Measurements from ENCODE around the gene IGDCC3. TPM values are rescaled to one million over a fixed set of nuclear protein-coding genes. Genes with fewer than 3 reads are reported as not detected.

The IGDCC3 gene
- total and polyA plus RNA-seq, 10 of the 15 experiments (the other 5 are each of a cell fraction or from before 2014, with no cell fraction given) = 0.10 to 0.20 (median 0.15) TPM; not detected in 7

DNA sequence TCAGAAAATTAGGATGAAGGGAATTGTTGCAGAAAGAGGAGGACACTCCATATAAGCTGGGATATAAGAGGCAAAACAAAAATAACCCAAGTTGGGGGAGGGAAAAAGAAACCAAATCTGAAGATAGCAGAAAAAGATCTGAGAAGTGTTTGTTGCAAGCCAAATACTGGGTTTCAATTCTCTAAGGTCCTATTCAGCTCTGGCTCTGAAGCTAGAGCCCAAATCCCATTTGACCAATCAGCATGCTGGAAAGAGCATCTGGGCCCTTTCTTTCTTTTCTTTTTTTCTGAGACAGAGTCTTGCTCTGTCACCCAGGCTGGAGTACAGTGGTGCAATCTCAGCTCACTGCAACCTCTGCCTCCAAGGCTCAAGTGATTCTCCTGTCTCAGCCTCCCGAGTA lies 17.3 kb downstream of the IGDCC3 start:
- Histone ChIP-seq H3K4me3 (no peak overlapping the region), H3K27ac (ENCODE audit: control insufficient read depth, insufficient read depth) (no peak overlapping the region), H2AFZ (ENCODE audit: control insufficient read depth, low read depth, low read length) (no peak overlapping the region), H3K79me2 (ENCODE audit: control insufficient read depth, insufficient read depth, low read length) (no peaks in the 10 kb centered on the region), H4K20me1 (ENCODE audit: control insufficient read depth, insufficient read depth) (no peaks in the 10 kb centered on the region), H3K9me3 (replicated peaks; ENCODE audit: control insufficient read depth, insufficient read depth, low read length) (no peaks in the 10 kb centered on the region), H3K9ac (ENCODE audit: control insufficient read depth, insufficient read depth, low read length) (no peak overlapping the region), H3K4me2 (ENCODE audit: control insufficient read depth, insufficient read depth) (no peak overlapping the region), H3K4me1 (ENCODE audit: control insufficient read depth, insufficient read depth, low read length) (no peaks in the 10 kb centered on the region), H3K36me3 (ENCODE audit: control insufficient read depth in 2 of 2, insufficient read depth in 2 of 2, low read length in 1 of 2) (no peaks in the 10 kb centered on the region), H3K27me3 (replicated peaks in 1 of 2; ENCODE audit: control insufficient read depth in 2 of 2, insufficient read depth in 2 of 2, low read length in 1 of 2) (peaks cover 8 to 9% of the 10 kb centered on the region in 2 experiments; a peak in 3 of 4 replicates)
- CTCF ChIA-PET = interaction anchor here (1.0 to 1.1 kb wide), 2 partner anchors 25 to 42 kb away, joined by 3 to 4 read pairs; no protein-coding TSS in a partner anchor
- RAD21 ChIA-PET (ENCODE audit: unreplicated experiment) = no interaction called here
- BruUV-seq (replicated peaks) = no TSS peak
- no peak for FAIRE-seq
- DNase-seq (ENCODE audit: low read depth, low spot score) = no peak
- intact Hi-C loops (cut with micrococcal nuclease; ENCODE audit: unreplicated experiment) = no loop called here
- POLR2A ChIA-PET = no interaction called here
- no peak for ATAC-seq
- SMC1A ChIA-PET (ENCODE audit: uncharacterized antibody, unreplicated experiment) = no interaction called here
- in situ Hi-C loops (cut with MboI) = no loop called here
- TF ChIP-seq JUNB (IDR thresholded peaks at IDR 0.05) (no peak), ZZZ3 (IDR thresholded peaks at IDR 0.05; ENCODE audit: control insufficient read depth, insufficient read length, low read depth) (no peak), MTA2 (IDR thresholded peaks at IDR 0.05; ENCODE audit: low read depth) (no peak), ZNF274 (IDR thresholded peaks at IDR 0.05; ENCODE audit: insufficient read depth, insufficient read length) (no peak), POLR2AphosphoS2 (IDR thresholded peaks at IDR 0.05; ENCODE audit: low read depth, low read length) (no peak), MYC (IDR thresholded peaks at IDR 0.05; ENCODE audit: insufficient read depth, insufficient read length, insufficient replicate concordance, low read length, severe bottlenecking) (no peak), JUND (IDR thresholded peaks at IDR 0.05; ENCODE audit: low read depth, low read length) (no peak), CBFB (IDR thresholded peaks at IDR 0.05; ENCODE audit: low read depth) (no peak), CREB1 (IDR thresholded peaks at IDR 0.05; ENCODE audit: low read depth) (no peak), SUZ12 (IDR thresholded peaks at IDR 0.05; ENCODE audit: unreplicated experiment) (no peak)
- 76% methylated on average over 1 of the region's 1 CpG for WGBS (ENCODE audit: insufficient coverage, insufficient replicate concordance, low lambda C conversion rate, missing lambda C conversion rate)
